Brain microvascular endothelial cell (primary cell): ENCODE results near the gene VASH2.
"Not testable (repeated sequence)": the region's sequence is repeated elsewhere in the genome, so short reads cannot be mapped to it uniquely, and the experiment has no call there.

Experiments used
- DNase-seq: peaks from one replicate; pipeline ENCODE4 v3.0.0-alpha.2; 2020
- H3K27ac ChIP-seq: fragments of 250-450 bp; sonication (Bioruptor Pico); 2 replicates; pipeline ENCODE4 v1.5.1; 2020; ENCODE audit warnings: mild to moderate bottlenecking, moderate library complexity
- H3K27me3 ChIP-seq: fragments of 250-450 bp; sonication (Bioruptor Pico); replicated peaks from 2 replicates; pipeline ENCODE4 v1.5.1; 2020; ENCODE audit warnings: mild to moderate bottlenecking
- H3K36me3 ChIP-seq: fragments of 250-450 bp; sonication (Bioruptor Pico); replicated peaks from 2 replicates; pipeline ENCODE4 v1.5.1; 2020; ENCODE audit warnings: mild to moderate bottlenecking
- H3K4me3 ChIP-seq: 2 replicates; pipeline ENCODE4 v1.5.1; 2011; ENCODE audit warnings: low read depth, mild to moderate bottlenecking, control low read depth, low read length, moderate library complexity
- in situ Hi-C: cut with HindIII; loops from 2 replicates; pipeline ENCODE4 v1.10.0; 2017; ENCODE audit warnings: low sequenced_read_pairs, low pct_ligation_motif_present
- TF ChIP-seq, protein P1 (sequence below): IDR thresholded peaks from 2 replicates; pipeline ENCODE4 v1.5.1; 2011; ENCODE audit warnings: low read depth, mild to moderate bottlenecking, moderate library complexity, low read length, control low read depth, inconsistent platforms; ENCODE audit errors: missing control alignments

VASH2 gene

GRCh38 chr1:212909652-212910063, 40.7 kb upstream of the VASH2 start:
- DNase-seq, result no peak
- no peak overlapping the region for H3K4me3 ChIP-seq
- H3K36me3 ChIP-seq, result no peaks in the 10 kb centered on the region
- TF ChIP-seq, protein P1, sequence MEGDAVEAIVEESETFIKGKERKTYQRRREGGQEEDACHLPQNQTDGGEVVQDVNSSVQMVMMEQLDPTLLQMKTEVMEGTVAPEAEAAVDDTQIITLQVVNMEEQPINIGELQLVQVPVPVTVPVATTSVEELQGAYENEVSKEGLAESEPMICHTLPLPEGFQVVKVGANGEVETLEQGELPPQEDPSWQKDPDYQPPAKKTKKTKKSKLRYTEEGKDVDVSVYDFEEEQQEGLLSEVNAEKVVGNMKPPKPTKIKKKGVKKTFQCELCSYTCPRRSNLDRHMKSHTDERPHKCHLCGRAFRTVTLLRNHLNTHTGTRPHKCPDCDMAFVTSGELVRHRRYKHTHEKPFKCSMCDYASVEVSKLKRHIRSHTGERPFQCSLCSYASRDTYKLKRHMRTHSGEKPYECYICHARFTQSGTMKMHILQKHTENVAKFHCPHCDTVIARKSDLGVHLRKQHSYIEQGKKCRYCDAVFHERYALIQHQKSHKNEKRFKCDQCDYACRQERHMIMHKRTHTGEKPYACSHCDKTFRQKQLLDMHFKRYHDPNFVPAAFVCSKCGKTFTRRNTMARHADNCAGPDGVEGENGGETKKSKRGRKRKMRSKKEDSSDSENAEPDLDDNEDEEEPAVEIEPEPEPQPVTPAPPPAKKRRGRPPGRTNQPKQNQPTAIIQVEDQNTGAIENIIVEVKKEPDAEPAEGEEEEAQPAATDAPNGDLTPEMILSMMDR, result no peak
- in situ Hi-C loops, result no loop called here
- no peaks in the 10 kb centered on the region for H3K27me3 ChIP-seq
- H3K27ac ChIP-seq, result no peak overlapping the region

DNA sequence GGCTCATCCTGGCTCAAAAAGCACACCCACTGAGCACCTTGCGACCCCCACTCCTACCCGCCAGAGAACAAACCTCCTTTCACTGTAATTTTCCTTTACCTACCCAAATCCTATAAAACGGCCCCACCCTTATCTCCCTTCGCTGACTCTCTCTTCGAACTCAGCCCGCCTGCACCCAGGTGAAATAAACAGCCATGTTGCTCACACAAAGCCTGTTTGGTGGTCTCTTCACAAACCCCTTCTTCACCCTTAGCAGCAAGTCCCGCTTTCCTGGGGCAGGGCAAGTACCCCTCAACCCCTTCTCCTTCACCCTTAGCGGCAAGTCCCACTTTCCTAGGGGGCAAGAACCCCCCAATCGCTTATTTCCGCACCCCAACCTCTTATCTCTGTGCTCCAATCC, 40.1 kb upstream of the VASH2 start:
- in situ Hi-C loops, DNase-seq, H3K27ac ChIP-seq: not testable (repeated sequence)

GRCh38 chr1:212913638-212914037, 36.7 kb upstream of the VASH2 start:
- DNase-seq, H3K27me3 ChIP-seq, H3K36me3 ChIP-seq, H3K4me3 ChIP-seq, H3K27ac ChIP-seq, in situ Hi-C loops: not testable (repeated sequence)

More for the DNA sequence above, 40.1 kb upstream of the VASH2 start:
- H3K27me3 ChIP-seq, H3K36me3 ChIP-seq, H3K4me3 ChIP-seq: not testable (repeated sequence)

DNA sequence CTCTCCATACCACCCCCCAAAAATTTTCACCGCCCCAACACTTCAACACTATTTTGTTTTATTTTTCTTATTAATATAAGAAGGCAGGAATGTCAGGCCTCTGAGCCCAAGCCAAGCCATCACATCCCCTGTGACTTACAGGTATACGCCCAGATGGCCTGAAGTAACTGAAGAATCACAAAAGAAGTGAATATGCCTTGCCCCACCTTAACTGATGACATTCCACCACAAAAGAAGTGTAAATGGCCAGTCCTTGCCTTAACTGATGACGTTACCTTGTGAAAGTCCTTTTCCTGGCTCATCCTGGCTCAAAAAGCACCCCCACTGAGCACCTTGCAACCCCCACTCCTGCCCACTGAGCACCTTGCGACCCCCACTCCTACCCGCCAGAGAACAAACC, 36.2 kb upstream of the VASH2 start:
- H3K36me3 ChIP-seq, H3K27me3 ChIP-seq, DNase-seq, H3K27ac ChIP-seq, in situ Hi-C loops, H3K4me3 ChIP-seq: not testable (repeated sequence)

- in situ Hi-C loops, result no loop called here
- Histone ChIP-seq H3K27me3 (peaks cover 3% of the 10 kb centered on the region), H3K27ac (no peak overlapping the region), H3K36me3 (no peaks in the 10 kb centered on the region), H3K4me3 (no peak overlapping the region)
- TF ChIP-seq, protein P1, result no peak
- no peak for DNase-seq
Measured at GRCh38 chr1:212914789-212915188, 35.6 kb upstream of the VASH2 start.

DNA sequence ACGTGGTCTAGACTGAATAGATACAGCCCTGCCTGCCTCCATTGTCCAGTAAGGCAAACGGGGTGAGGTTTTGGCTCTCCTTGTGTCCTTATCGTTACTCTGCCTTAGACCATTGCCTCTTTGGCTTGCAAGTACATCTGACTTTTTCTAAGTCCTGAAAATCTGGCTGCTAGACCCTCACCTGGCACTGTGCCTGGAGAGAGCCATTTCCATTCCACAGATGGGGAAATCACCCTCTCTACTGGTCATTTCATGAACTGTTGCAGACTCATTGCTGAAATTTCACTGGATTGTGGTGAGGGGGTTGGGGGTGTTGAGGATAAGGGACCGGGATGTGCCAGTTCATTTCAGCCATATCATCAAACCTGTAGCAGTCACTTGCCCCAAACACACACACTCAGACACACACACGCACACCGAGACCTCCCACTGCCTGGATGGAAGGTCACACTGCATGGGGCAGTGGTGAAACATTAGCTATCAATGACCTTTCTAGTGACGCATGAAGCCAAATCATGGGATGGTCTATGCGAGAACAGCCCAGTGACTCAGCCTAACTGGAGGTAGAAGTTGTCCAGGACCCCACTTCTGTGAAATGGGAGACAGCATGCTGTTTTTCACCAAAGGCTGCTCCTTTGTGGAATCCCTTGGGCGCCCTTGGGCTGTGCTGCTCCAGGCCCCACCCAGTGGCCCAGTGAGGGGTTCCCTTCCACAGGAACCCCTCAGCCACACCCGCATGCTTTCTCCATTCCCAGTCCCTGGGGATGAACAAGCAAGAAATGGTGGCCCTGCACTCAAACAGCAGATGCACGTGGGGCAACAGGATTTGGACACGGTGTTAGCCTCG, 34.9 kb upstream of the VASH2 start:
- TF ChIP-seq, protein P1, result peak; percentile 61
- in situ Hi-C loops, result no loop called here
- Histone ChIP-seq H3K36me3 (no peaks in the 10 kb centered on the region), H3K27me3 (peaks cover 3% of the 10 kb centered on the region), H3K4me3 (no peak overlapping the region), H3K27ac (no peak overlapping the region)
- DNase-seq, result peak; percentile 31

DNA sequence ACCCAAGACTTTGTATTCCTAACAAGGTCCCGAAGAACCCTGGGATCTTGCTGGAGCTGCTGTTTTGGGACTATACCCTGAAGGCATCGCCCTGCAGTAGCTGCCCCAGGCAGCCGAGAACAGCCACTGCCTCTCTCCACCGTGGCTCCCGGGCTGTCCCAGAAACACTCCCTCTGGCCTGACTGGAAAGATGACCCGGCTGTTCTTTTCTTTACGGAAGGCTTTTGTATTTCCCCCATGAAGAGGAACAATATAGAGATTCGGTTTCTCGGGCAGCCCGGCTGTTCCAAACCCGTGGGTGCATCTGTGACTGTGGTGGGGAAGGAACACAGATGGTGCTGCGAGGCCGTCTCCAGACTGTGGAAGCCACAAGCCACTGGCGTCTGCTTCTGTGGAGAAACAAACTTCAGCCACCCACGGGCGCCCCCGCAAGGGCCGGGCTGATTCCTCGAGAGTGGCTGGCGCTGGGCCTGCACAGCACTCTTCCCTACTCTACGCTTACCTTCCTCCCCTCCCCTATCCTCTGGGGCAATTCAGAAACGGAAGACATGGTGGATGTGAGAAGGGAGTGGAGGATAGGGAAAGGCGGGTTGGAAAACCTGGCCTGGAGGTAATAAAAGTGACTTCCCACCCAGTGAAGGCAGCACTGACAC, 33.7 kb upstream of the VASH2 start:
- Histone ChIP-seq H3K27me3 (peaks cover 3% of the 10 kb centered on the region), H3K4me3 (peak overlapping the region; percentile 12), H3K36me3 (no peaks in the 10 kb centered on the region), H3K27ac (no peak overlapping the region)
- in situ Hi-C loops, result no loop called here
- DNase-seq, result no peak
- TF ChIP-seq, protein P1, result peak; percentile 10
